Measurements from ENCODE around the gene CERS6.
A peak's percentile ranks its signal among the peaks of the same experiment; 100 is the strongest.
"Not testable (repeated sequence)": the region's sequence is repeated elsewhere in the genome, so short reads cannot be mapped to it uniquely, and the experiment has no call there.

CERS6 gene

GRCh38 chr2:168767258-168767657, 311.2 kb downstream of the CERS6 start:
- H3K4me3 ChIP-seq (ENCODE audit: low read depth, low read length): no peak overlapping the region
- DNase-seq (ENCODE audit: low read depth, low spot score): no peak
- CTCF ChIA-PET: interaction anchor here (0.9 kb wide), 1 partner anchor 154 kb away, joined by 3 read pairs; no protein-coding TSS in a partner anchor
- no peak for TF ChIP-seq CTCF (IDR thresholded peaks at IDR 0.05; ENCODE audit: insufficient read depth, low read length, missing control alignments)
- POLR2A ChIA-PET: no interaction called here

- H3K4me3 ChIP-seq (ENCODE audit: low read depth, low read length); POLR2A ChIA-PET; DNase-seq (ENCODE audit: low read depth, low spot score): not testable (repeated sequence)
- CTCF ChIA-PET: interaction anchor here (2.2 kb wide), 1 partner anchor 10 kb away, joined by 8 read pairs; no protein-coding TSS in a partner anchor
These were observed 312.3 kb downstream of the CERS6 start for GRCh38 chr2:168768357-168768756.

- ChIA-PET POLR2A (no interaction called here), CTCF (interaction anchor here (0.7 to 1.4 kb wide), 3 partner anchors 11 to 152 kb away, joined by 3 read pairs; no protein-coding TSS in a partner anchor)
- H3K4me3 ChIP-seq (ENCODE audit: low read depth, low read length): no peak overlapping the region
- TF ChIP-seq CTCF (IDR thresholded peaks at IDR 0.05; ENCODE audit: insufficient read depth, low read length, missing control alignments): no peak
- no peak for DNase-seq (ENCODE audit: low read depth, low spot score)
These were observed 314.7 kb downstream of the CERS6 start for GRCh38 chr2:168770796-168771195.

- no peak overlapping the region for H3K4me3 ChIP-seq (ENCODE audit: low read depth, low read length)
- ChIA-PET CTCF (interaction anchor here (1.0 to 5.3 kb wide), 5 partner anchors 12 to 150 kb away, joined by 3 to 45 read pairs (median 5); no protein-coding TSS in a partner anchor), POLR2A (no interaction called here)
- no peak for DNase-seq (ENCODE audit: low read depth, low spot score)
- no peak for TF ChIP-seq CTCF (IDR thresholded peaks at IDR 0.05; ENCODE audit: insufficient read depth, low read length, missing control alignments)
These were observed 316.6 kb downstream of the CERS6 start for GRCh38 chr2:168772704-168773103.

- ChIA-PET POLR2A (no interaction called here), CTCF (interaction anchor here (1.0 to 5.3 kb wide), 5 partner anchors 11 to 150 kb away, joined by 3 to 45 read pairs (median 5); no protein-coding TSS in a partner anchor)
- TF ChIP-seq CTCF (IDR thresholded peaks at IDR 0.05; ENCODE audit: insufficient read depth, low read length, missing control alignments): no peak
- no peak overlapping the region for H3K4me3 ChIP-seq (ENCODE audit: low read depth, low read length)
- no peak for DNase-seq (ENCODE audit: low read depth, low spot score)
These were observed 317.1 kb downstream of the CERS6 start for GRCh38 chr2:168773128-168773527.

- DNase-seq (ENCODE audit: low read depth, low spot score): no peak
- H3K4me3 ChIP-seq (ENCODE audit: low read depth, low read length): no peak overlapping the region
- ChIA-PET POLR2A (no interaction called here), CTCF (interaction anchor here (1.0 to 5.3 kb wide), 12 partner anchors 9 to 427 kb away, joined by 3 to 45 read pairs (median 4); no protein-coding TSS in a partner anchor)
- peak; percentile 78 for TF ChIP-seq CTCF (IDR thresholded peaks at IDR 0.05; ENCODE audit: insufficient read depth, low read length, missing control alignments)
These were observed 317.8 kb downstream of the CERS6 start for GRCh38 chr2:168773719-168774521.
